Activated naive CD8-positive, alpha-beta T cell treated with anti-CD3 and anti-CD28 coated beads for 36 hours (primary cell): Measurements from ENCODE around the gene GPC1. TPM values are rescaled to one million over a fixed set of nuclear protein-coding genes. Genes with fewer than 3 reads are reported as not detected.

Experiments used
- DNase-seq: peaks from one replicate; pipeline ENCODE4 v3.0.0; 2021
- H3K27ac Mint-ChIP-seq: one replicate; pipeline ENCODE4 v1.8.0; 2022; ENCODE audit warnings: mild to moderate bottlenecking, moderate library complexity, mixed read lengths
- H3K27me3 Mint-ChIP-seq: one replicate; pipeline ENCODE4 v1.8.0; 2022; ENCODE audit warnings: mild to moderate bottlenecking, mixed read lengths
- H3K36me3 Mint-ChIP-seq: one replicate; pipeline ENCODE4 v1.8.0; 2021; ENCODE audit warnings: mild to moderate bottlenecking, mixed read lengths
- H3K4me1 Mint-ChIP-seq: one replicate; pipeline ENCODE4 v1.8.0; 2021; ENCODE audit warnings: mixed read lengths
- H3K4me3 Mint-ChIP-seq: one replicate; pipeline ENCODE4 v1.8.0; 2022; ENCODE audit warnings: mild to moderate bottlenecking, moderate library complexity, mixed read lengths
- H3K9me3 Mint-ChIP-seq: one replicate; pipeline ENCODE4 v1.8.0; 2022; ENCODE audit warnings: mixed read lengths
- total RNA-seq, 2 experiments: library from RNA; stranded (reverse); gene quantifications; one replicate each; pipeline ENCODE4 v1.2.3, GENCODE V29; 2021

GPC1 gene
- total RNA-seq, 2 experiments from 2014 or later = 0.64 to 1.3 TPM

DNA sequence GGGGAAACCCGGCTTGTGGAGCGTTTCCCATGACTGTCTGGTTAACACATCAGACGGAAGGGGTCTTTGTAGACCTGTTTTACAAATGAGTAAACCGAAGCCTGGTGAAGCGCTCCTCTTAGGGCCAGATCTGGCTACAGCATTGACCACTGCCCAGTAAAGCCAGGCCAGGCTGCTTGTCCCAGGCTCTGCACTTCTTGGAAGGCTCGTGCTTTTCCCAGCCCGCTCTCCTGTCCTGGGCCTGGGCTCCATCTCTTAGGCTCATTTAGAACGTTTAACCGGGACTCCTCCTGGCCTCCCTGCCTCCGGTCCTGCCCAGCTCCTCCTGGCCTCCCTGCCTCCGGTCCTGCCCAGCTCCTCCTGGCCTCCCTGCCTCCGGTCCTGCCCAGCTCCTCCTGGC lies 4.8 kb downstream of the GPC1 start:
- H3K4me1 Mint-ChIP-seq = no peaks in the 10 kb centered on the region
- H3K27me3 Mint-ChIP-seq = peaks cover 21% of the 10 kb centered on the region
- no peak overlapping the region for H3K4me3 Mint-ChIP-seq
- DNase-seq = no peak
- H3K36me3 Mint-ChIP-seq = no peaks in the 10 kb centered on the region
- H3K9me3 Mint-ChIP-seq = no peaks in the 10 kb centered on the region
- H3K27ac Mint-ChIP-seq = no peak overlapping the region

DNA sequence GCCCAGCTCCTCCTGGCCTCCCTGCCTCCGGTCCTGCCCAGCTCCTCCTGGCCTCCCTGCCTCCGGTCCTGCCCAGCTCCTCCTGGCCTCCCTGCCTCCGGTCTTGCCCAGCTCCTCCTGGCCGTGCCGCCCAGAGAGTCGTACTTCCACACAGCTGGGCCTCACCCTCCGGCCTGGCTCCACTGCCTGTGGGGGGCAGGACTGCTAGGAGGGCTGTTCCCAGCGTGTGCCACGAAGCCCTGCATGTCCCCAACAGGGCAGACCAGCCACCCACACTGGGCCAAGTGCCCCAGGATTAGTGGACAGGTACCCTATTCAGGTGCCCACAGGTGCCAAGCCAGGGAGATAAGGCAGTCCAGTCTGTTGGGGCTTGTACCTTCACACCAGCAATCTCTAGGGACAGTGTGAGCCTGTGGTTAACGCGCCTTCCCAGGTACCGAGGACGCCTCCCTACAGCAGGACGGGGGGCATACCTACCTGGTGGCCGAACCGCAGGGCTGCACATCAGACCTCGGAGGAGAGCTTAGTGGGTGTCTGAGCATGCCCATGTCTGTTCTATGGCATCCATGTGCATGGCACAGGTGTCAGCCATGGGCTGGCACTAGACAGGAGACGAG lies 5.3 kb downstream of the GPC1 start:
- Mint-ChIP-seq H3K27ac (no peak overlapping the region), H3K27me3 (peaks cover 21% of the 10 kb centered on the region), H3K4me1 (no peaks in the 10 kb centered on the region), H3K9me3 (no peaks in the 10 kb centered on the region), H3K36me3 (no peaks in the 10 kb centered on the region), H3K4me3 (no peak overlapping the region)
- DNase-seq = no peak

DNA sequence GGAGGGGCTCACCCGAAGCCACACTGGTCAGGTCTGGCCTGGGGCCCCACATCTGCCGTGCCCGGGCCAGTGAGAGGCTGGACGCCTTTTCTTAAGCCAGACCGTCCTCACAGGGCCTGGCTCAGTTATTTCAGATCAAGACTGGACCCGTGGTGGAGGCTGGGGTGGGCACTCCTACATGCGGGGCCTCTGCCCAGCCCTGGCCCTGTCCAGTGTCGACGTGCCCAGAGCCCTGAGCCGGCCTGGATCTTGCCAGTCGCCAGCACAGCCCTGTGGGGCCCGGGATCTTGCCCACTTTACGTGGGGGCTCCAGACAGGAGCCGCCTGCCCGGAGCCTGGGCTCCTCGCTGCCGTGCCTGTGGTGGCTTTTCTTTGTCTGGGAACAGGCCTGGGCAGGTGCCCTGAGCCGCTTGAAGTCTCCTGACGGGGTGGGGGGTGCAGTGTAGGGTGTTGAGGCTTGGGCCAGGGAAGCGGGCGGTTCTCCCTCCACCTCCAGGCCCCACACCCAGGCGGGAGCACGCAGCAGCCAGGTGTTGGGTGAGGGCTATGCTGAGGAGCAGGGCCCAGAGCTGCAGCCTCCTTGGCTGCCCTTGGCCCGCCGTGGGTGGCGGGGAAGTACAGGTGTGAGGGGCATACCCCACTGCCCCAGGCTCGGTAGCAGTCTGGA lies 6.0 kb downstream of the GPC1 start:
- Mint-ChIP-seq H3K27ac (no peak overlapping the region), H3K9me3 (no peaks in the 10 kb centered on the region), H3K4me1 (no peaks in the 10 kb centered on the region), H3K4me3 (no peak overlapping the region), H3K36me3 (no peaks in the 10 kb centered on the region), H3K27me3 (peaks cover 19% of the 10 kb centered on the region)
- no peak for DNase-seq

DNA sequence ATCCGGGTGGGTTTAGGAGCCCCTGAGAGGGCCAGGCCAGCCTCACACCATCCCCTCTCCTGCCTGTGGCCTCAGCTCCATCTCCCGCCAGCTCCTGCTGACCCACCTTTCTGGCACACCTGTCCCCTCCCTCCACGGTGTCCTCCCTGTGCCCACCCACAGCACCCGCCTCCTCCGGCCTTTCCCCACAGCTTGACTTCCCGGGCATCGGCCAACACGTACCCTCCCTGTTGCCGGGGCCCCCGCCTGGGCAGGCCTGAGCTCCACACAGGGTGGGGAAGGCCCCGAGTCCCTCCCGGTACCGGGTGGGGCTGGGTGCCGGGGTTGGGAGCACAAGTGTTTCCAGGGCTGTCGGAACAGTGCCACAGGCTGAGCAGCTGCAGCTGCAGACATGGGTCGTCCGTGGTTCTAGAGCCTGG lies 6.5 kb downstream of the GPC1 start:
- no peaks in the 10 kb centered on the region for H3K9me3 Mint-ChIP-seq
- no peak for DNase-seq
- H3K36me3 Mint-ChIP-seq = no peaks in the 10 kb centered on the region
- H3K27me3 Mint-ChIP-seq = peaks cover 16% of the 10 kb centered on the region
- no peak overlapping the region for H3K4me3 Mint-ChIP-seq
- H3K4me1 Mint-ChIP-seq = no peaks in the 10 kb centered on the region
- no peak overlapping the region for H3K27ac Mint-ChIP-seq

DNA sequence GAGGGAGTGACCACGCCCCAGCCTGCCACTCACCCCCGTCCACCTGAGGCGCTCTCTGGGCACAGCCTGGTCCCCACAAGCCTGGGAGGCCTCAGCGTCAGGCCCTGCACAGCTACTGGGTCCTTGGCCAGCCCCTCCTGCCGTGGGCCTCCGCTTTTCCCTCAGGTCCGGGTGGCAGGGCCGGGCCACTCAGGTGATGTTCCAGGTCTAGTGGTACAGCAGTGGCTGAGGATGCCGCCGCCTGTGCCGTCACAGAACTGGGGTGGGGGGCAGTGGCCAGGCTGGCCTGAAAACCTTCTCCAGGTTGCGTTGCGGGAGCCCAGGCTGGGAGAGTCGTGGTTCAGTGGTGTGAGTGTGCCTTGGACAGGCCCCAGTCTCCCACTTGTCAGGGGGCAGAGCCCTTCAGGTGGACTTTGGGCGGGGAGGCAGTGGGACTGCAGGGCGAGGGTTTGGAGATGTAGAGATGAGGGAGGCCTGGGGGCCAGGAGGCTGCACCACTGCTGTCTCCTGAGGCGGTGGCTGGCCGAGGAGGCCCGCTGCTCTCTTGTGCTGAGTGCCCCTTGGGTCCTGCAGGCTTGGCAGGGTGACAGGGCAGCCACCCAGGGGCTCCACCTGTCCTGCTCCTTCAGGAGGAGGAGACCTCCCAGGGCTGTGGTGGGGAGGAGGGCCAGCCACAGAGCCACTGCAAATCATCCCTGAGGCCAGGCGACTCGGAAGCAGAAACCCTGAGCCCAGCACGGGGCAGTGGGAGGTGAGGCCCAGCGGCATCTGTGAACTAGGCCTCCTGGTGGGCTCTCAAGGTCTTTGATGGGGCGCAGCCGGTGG lies 7.6 kb downstream of the GPC1 start:
- Mint-ChIP-seq H3K27me3 (peaks cover 6% of the 10 kb centered on the region), H3K9me3 (no peaks in the 10 kb centered on the region), H3K4me3 (no peak overlapping the region), H3K36me3 (no peaks in the 10 kb centered on the region), H3K27ac (no peak overlapping the region), H3K4me1 (no peaks in the 10 kb centered on the region)
- DNase-seq = no peak

DNA sequence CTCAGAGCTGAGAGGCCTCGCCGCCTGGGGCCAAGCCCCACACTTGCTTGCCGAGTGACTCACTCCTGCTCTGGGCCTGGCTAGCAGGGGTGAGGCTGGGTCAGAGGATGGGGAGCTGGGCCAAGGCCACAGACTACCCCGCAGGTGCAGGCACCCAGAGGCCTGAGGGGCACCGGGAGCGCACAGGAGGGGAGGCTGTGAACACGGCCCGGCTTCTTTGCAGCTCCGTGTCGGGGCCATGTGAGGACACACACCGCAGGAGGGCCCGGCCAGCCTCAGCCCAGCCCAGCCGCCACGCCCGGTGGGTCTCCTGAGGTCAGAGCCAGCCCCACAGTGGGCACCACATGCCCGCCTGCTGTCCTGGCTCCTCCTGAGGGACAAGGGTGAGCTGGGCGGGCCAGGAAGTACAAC lies 8.4 kb downstream of the GPC1 start:
- DNase-seq = no peak
- Mint-ChIP-seq H3K36me3 (no peaks in the 10 kb centered on the region), H3K4me3 (no peak overlapping the region), H3K27ac (no peak overlapping the region), H3K9me3 (no peaks in the 10 kb centered on the region), H3K4me1 (no peaks in the 10 kb centered on the region), H3K27me3 (peaks cover 3% of the 10 kb centered on the region)

DNA sequence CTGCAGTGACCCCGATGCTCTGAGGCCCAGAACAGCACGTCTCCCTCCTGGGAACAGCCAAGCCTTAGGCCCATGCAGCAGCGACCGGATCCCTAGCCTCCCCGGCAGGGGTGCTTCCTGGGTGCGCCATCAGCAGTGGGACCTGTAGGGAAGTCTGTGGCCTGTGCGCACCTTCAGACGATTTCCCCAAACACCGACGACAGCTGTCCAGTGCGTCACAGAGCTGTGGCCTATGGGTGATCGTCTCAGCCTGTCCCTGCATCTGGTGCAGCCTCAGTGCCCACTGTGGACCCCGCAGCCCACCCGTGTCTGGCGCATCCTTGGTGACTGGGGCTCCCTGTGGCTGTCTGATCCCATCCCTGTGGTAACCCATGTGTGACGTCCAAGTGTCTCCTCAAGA lies 9.0 kb downstream of the GPC1 start:
- no peaks in the 10 kb centered on the region for H3K4me1 Mint-ChIP-seq
- no peak overlapping the region for H3K27ac Mint-ChIP-seq
- H3K4me3 Mint-ChIP-seq = no peak overlapping the region
- no peak for DNase-seq
- no peaks in the 10 kb centered on the region for H3K9me3 Mint-ChIP-seq
- no peaks in the 10 kb centered on the region for H3K36me3 Mint-ChIP-seq
- peaks cover 4% of the 10 kb centered on the region for H3K27me3 Mint-ChIP-seq

DNA sequence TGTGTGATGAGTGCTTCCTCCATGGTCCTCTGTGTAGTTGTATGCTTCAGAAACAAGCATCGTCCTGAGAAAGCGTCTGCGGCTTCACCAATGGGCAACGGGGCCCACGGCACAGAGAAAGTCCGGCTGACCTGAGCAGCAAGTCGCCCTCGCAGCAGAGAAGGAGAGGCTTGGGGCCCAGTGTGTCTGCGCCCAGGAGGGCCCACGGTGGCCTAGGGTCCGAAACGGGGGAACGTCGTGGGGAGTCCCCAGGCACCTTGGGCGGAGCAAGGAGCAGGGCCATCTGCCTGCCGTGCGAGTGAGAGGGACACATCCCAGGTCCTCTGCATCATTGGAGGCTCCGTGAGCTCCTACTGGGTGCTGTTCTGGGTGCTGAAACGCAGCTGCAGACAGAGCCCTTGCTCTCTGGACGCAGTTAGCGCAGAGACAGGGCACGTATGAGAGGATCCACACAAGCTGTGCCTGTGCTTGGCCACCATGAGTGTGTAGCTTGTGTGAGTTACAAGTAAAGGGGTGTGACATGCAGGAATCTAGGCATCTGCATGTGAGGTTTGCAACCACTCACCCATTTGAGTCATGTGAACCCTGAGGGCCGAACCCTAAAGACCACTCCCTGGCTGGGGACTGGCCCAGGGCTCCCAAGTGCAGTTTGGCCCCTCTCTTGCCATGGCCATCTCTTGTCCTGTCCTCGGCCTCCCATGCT lies 10.6 kb downstream of the GPC1 start:
- Mint-ChIP-seq H3K4me1 (no peaks in the 10 kb centered on the region), H3K4me3 (no peak overlapping the region), H3K9me3 (no peaks in the 10 kb centered on the region), H3K27ac (no peak overlapping the region), H3K27me3 (peaks cover 20% of the 10 kb centered on the region), H3K36me3 (no peaks in the 10 kb centered on the region)
- DNase-seq = no peak

DNA sequence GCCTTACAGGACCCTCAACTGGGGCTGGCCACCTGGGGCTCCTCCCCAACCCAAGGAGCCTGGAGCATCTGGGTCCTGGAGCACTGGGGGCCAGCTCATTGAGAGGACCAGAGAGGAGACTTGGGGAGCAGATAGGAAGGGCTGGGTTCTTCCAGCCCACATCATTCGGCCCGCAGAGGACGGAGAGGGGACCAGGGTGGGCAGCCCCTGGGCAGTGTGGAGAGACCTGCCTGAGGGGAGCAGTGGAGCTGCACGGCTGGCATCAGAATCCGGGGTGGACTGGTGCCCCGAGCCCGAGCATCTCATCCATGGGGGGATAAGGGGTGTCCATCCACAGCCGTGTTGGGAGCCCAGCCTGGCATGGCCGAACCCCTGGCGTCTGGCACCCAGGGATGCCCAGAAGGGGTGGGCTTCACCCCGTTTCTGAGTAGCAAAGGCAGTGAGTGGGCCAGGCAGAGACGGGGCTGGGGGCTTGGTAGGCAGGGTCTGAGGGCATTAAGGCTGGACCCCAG lies 11.3 kb downstream of the GPC1 start:
- no peak for DNase-seq
- H3K4me1 Mint-ChIP-seq = no peaks in the 10 kb centered on the region
- no peak overlapping the region for H3K4me3 Mint-ChIP-seq
- H3K27ac Mint-ChIP-seq = no peak overlapping the region
- no peaks in the 10 kb centered on the region for H3K9me3 Mint-ChIP-seq
- peaks cover 26% of the 10 kb centered on the region for H3K27me3 Mint-ChIP-seq
- H3K36me3 Mint-ChIP-seq = no peaks in the 10 kb centered on the region

DNA sequence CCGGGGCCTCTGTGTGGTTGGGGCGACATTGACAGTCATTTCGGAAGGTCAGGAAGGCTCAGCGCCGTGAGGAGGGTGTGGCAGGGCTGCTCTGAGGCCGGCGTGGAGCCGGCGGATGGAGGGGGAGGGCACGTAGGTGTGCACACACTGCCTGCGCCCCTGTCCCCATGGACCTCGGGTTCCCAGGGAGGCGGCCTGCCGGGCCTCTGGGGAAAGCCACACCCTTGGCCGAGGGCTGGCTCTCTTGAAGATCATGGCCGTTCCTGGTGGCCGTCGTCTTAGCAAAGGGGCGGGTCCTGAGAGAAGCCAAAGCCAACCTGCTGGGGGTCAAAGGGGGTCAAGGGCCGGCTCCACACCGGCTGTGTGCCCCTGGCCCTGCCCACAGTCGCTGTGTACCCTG lies 11.9 kb downstream of the GPC1 start:
- Mint-ChIP-seq H3K36me3 (no peaks in the 10 kb centered on the region), H3K9me3 (no peaks in the 10 kb centered on the region), H3K27ac (no peak overlapping the region), H3K4me3 (no peak overlapping the region), H3K4me1 (peaks cover 2% of the 10 kb centered on the region), H3K27me3 (peaks cover 32% of the 10 kb centered on the region)
- DNase-seq = no peak

DNA sequence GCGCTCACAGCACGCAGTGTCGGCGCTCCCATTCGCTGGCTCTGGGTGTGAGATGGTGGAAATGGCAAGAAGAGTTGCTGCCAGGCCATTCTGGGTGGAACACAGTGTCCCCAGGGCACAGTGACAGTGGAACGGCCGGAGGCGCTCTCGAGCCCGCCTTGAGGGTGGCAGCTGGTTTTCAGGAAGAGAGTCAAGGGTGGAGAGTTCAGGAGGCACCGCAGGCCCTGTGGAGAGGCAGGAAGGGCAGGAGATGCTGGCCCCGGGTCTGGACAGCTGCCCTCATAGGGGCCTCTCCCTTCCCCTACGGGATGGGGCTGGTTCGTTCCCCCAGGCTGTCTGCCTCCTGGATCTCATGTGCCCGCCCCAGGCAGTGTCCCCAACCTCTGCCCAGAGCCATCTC lies 12.5 kb downstream of the GPC1 start:
- H3K36me3 Mint-ChIP-seq = no peaks in the 10 kb centered on the region

DNA sequence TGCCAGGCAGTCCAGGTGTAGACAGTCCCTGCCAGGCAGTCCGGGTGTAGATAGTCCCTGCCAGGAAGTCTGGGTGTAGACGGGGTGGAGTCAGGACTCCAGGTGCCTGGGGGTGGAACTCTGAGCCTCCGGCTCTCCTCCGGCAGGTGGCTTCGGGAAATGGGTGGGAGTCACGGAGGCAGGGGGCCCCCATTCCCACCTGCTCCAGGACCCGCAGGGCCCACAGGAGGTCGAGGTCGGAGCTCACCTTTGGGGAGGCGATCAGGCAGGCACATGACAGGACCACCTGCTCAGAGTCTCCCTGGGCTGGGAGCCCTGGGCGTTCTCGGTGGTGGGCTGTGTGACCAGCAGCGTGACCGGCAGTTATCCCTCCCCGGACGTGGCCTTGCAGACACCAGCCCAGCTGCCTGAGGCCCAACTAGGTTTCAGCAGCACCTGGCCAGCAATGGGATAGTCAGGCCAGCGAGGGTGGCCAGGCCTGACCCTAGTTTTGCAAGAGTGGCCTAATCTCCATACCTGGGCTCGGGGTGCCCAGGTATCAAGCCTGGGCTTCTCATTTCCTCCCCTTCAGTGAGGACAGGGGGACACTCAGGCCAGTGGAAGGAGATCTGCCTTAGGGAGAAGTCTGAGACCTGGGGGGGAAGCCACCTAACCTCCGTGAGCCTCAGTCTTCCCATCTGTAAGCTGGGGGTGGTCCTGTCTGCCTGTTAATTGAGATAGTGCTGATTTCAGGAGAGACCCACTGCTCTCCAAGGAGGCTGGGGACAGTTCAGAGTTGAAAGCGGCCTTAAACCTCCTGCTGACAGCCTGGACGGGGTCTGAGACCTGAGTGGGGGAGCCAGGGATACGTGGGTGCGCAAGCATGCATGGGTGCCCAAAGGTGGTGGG lies 13.2 kb downstream of the GPC1 start:
- DNase-seq = no peak
- H3K27me3 Mint-ChIP-seq = peaks cover 36% of the 10 kb centered on the region
- no peaks in the 10 kb centered on the region for H3K9me3 Mint-ChIP-seq
- peaks cover 2% of the 10 kb centered on the region for H3K4me1 Mint-ChIP-seq
- H3K27ac Mint-ChIP-seq = no peak overlapping the region
- H3K36me3 Mint-ChIP-seq = no peaks in the 10 kb centered on the region
- H3K4me3 Mint-ChIP-seq = no peak overlapping the region

More for the DNA sequence above, 12.5 kb downstream of the GPC1 start:
- no peak overlapping the region for H3K27ac Mint-ChIP-seq
- peaks cover 34% of the 10 kb centered on the region for H3K27me3 Mint-ChIP-seq
- H3K4me1 Mint-ChIP-seq = peaks cover 2% of the 10 kb centered on the region
- H3K9me3 Mint-ChIP-seq = no peaks in the 10 kb centered on the region
- DNase-seq = no peak
- H3K4me3 Mint-ChIP-seq = no peak overlapping the region

DNA sequence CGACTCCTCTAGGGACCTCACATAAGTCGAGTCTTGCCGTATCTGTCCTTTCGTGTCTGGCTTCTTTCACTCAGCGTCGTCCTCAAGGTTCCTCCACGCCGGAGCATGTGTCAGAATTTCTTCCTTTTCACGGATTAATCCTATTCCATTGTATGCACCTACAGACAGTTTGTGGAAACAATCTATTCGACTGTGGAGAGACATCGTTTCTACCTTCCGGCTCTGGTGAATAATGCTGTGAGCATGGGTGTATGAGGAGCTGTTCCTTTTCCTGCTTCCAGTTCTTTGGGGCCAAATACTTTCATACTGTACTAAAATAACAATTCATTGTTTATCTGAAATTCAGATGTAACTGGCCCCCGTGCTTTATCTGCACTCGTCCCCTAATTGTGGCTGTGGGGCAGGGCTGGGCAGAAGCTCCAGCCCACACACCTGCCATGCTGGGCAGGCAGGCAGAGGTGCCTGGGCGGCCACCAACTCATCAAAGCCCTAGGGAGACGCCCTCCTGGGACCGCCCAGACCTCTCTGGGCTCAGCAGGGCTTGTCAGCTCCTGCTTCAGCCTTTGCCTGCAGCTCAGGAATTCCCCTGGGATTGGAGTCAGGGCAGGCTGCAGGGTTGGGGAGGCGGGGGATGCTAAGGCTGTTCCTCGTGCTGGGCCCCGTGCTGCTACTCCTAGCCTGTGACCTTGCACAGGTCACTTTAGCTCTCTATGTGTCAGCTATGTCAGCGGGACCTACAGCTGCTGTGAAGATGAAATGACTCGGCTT lies 14.5 kb downstream of the GPC1 start:
- DNase-seq = no peak
- Mint-ChIP-seq H3K9me3 (no peaks in the 10 kb centered on the region), H3K4me1 (peaks cover 8% of the 10 kb centered on the region), H3K27ac (no peak overlapping the region), H3K4me3 (no peak overlapping the region), H3K36me3 (no peaks in the 10 kb centered on the region), H3K27me3 (peaks cover 49% of the 10 kb centered on the region)
